ENCODE measurements around the gene VPS11.

The VPS11 gene

DNA sequence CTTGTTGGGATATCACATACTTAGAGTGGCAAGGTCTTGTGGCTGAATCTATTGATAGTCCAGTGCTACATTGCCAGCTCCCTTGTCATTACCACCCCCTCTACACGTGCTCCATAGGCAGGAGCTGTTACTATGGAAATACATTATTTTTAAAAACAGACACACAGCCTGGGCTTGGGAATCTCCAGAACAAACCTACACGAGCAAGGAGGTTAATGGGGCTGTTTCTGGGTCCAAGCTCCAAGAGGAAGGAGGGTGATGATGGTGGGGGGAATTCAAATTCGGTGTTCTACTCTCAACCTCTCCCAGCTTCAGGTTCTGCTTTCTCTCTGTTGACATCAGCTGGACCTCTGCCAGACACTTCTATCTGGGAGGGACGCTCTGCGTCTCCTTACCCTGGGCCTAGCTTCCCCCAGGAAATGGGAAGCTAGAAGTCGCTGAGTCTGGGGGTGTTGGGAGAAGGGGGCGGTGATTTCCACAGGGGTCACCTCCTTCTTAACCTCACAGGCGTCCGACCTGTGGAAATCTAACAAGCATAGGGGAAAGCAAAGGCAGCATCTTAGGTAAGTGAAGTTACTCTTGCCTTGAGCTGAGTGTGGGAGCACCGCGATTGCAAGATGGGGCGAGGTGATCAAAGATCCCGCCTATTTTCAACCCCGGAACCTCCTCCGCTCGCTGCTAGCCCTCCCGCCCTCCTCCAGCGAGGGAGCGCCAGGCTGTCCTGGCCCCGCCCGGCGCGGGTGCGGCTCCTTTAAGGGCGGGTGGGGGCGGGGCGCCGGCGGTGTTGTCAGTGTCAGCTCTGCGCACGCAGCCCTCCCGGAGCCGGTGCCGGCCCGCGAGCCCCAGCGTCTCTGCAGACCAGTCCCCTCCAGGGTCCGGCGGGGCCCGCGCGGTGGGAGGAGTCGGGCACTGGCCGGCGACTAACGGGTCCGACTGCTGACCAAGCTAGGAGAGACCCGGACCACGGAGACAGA is 39.2 kb downstream of the VPS11 start, which contains the start of gene C2CD2L:
Gene C2CD2L (plus strand): TSS at position 781 of the 974 bp plus-strand sequence. CDS start 398 bp downstream, outside the sequence.
- peak within 1 kb of the TSS; percentile 92 for H3K4me3 ChIP-seq (ENCODE audit: low read depth, low read length)
- TF ChIP-seq POLR2A (IDR thresholded peaks at IDR 0.05; ENCODE audit: extremely low read depth, insufficient read length) (peak; percentile 72), MYC (IDR thresholded peaks at IDR 0.05; ENCODE audit: low read depth, low read length) (peak; percentile 8)
- TF ChIP-seq, protein P1, sequence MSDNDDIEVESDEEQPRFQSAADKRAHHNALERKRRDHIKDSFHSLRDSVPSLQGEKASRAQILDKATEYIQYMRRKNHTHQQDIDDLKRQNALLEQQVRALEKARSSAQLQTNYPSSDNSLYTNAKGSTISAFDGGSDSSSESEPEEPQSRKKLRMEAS (IDR thresholded peaks at IDR 0.05; ENCODE audit: low read depth, low read length): peak; percentile 36
- TF ChIP-seq, protein P2, sequence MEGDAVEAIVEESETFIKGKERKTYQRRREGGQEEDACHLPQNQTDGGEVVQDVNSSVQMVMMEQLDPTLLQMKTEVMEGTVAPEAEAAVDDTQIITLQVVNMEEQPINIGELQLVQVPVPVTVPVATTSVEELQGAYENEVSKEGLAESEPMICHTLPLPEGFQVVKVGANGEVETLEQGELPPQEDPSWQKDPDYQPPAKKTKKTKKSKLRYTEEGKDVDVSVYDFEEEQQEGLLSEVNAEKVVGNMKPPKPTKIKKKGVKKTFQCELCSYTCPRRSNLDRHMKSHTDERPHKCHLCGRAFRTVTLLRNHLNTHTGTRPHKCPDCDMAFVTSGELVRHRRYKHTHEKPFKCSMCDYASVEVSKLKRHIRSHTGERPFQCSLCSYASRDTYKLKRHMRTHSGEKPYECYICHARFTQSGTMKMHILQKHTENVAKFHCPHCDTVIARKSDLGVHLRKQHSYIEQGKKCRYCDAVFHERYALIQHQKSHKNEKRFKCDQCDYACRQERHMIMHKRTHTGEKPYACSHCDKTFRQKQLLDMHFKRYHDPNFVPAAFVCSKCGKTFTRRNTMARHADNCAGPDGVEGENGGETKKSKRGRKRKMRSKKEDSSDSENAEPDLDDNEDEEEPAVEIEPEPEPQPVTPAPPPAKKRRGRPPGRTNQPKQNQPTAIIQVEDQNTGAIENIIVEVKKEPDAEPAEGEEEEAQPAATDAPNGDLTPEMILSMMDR (IDR thresholded peaks at IDR 0.05; ENCODE audit: low read depth, low read length): no peak
- peak; percentile 98 for DNase-seq (ENCODE audit: low read depth)

DNA sequence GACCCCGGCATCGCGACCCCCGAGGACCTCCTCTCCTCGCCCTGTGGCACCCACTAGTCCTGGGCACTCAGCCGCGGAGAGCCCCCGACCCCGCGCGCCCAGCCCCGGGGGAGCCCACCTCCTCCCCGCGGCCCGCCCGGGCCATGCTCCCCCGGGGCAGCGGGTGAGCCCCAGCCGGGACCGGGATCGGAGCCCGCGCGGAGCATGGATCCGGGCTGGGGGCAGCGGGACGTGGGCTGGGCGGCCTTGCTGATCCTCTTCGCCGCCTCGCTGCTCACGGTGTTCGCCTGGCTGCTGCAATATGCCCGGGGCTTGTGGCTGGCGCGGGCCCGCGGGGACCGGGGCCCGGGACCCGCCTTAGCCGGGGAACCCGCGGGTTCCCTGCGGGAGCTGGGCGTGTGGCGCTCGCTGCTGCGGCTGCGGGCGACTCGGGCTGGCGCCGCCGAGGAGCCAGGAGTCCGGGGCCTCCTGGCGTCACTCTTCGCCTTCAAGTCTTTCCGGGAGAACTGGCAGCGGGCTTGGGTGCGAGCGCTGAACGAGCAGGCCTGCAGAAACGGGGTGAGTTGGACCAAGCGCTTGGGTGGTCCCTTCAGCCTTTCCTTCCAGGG is 40.0 kb downstream of the VPS11 start:
- peak overlapping the region; percentile 92 for H3K4me3 ChIP-seq (ENCODE audit: low read depth, low read length)
- TF ChIP-seq MYC (IDR thresholded peaks at IDR 0.05; ENCODE audit: low read depth, low read length) (no peak), POLR2A (IDR thresholded peaks at IDR 0.05; ENCODE audit: extremely low read depth, insufficient read length) (no peak)
- TF ChIP-seq, protein P1 (IDR thresholded peaks at IDR 0.05; ENCODE audit: low read depth, low read length): no peak
- TF ChIP-seq, protein P2 (IDR thresholded peaks at IDR 0.05; ENCODE audit: low read depth, low read length): no peak
- peak; percentile 46 for DNase-seq (ENCODE audit: low read depth)

DNA sequence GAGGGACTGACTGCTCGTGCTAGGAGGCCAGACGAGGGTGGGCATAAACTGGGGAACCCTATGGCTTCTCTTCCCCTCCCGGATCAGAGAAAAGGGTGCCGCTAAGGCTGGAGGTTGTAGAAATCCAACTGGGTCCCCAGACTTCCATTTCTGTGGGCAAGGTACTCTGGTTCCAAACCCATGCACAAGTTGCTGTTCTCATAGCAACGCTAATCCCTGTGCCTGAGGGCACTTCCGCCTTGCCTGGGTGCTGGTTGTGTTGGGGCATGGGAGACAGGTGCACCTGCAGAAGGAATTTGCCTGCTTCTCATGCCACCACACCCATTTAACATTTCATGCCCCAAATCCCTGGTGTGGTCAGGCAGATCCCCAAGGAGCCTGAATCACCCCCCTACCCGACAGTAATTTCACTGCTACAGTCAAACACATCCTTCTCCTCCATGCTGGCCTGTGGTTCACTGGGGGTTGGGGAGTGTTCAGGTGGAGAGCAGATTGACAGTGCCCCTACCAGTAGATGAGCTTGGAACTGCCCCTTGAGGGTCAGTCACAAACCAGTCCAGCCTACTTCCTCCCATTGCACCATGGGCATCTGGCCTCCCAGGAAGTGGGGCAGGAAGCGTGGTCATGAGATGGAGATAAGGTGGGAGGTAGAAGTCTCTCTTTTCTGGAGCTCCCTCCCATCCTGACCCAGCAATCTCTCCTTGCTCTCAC is 40.7 kb downstream of the VPS11 start:
- peak; percentile 85 for DNase-seq (ENCODE audit: low read depth)

DNA sequence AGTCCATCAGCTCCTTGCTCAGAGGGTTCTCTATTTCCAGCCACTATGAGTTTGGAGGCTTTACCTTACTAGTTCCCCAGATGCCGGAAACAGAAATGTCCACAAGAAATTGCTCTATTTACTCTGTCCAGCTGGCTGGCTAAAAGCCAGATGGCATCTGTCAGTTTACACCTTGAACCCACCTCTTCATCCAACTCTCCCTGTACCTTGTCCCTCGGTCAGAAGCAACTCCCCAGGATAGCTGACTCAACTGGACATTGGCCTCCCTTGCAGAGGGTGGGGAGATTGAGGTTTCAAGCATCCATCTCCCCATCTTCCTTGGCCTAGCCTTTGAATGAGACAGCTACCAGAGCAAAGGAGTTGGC is 41.2 kb downstream of the VPS11 start:
- no peak for DNase-seq (ENCODE audit: low read depth)
- no peak for TF ChIP-seq MYC (IDR thresholded peaks at IDR 0.05; ENCODE audit: low read depth, low read length)
- TF ChIP-seq, protein P1 (IDR thresholded peaks at IDR 0.05; ENCODE audit: low read depth, low read length): no peak
- TF ChIP-seq POLR2A (IDR thresholded peaks at IDR 0.05; ENCODE audit: extremely low read depth, insufficient read length): no peak
- TF ChIP-seq, protein P2 (IDR thresholded peaks at IDR 0.05; ENCODE audit: low read depth, low read length): no peak
- peak overlapping the region; percentile 92 for H3K4me3 ChIP-seq (ENCODE audit: low read depth, low read length)

More for the DNA sequence above, 40.7 kb downstream of the VPS11 start:
- TF ChIP-seq POLR2A (IDR thresholded peaks at IDR 0.05; ENCODE audit: extremely low read depth, insufficient read length) (no peak), MYC (IDR thresholded peaks at IDR 0.05; ENCODE audit: low read depth, low read length) (peak; percentile 76; the same call in 1 of the 2 replicates)
- TF ChIP-seq, protein P1 (IDR thresholded peaks at IDR 0.05; ENCODE audit: low read depth, low read length): peak; percentile 68
- TF ChIP-seq, protein P2 (IDR thresholded peaks at IDR 0.05; ENCODE audit: low read depth, low read length): no peak
- peak overlapping the region; percentile 92 for H3K4me3 ChIP-seq (ENCODE audit: low read depth, low read length)

DNA sequence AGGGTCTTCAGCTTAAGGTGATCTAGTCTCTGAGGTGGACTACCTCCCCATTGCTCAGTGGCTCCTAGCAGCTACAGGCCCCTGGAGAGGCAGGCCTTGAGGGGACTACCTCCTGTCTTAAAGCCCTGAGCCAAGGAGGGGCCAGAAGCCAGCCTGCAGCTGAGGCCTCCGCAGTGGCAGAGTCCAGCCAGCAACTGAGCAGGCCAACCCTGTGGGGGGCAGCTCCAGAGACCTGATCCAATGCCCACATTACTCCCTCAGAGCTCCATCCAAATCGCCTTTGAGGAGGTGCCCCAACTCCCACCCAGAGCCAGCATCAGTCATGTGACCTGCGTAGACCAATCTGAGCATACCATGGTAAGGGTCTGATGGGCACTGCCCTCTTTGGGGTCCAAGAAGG is 42.2 kb downstream of the VPS11 start:
- no peak for TF ChIP-seq MYC (IDR thresholded peaks at IDR 0.05; ENCODE audit: low read depth, low read length)
- TF ChIP-seq, protein P1 (IDR thresholded peaks at IDR 0.05; ENCODE audit: low read depth, low read length): no peak
- TF ChIP-seq POLR2A (IDR thresholded peaks at IDR 0.05; ENCODE audit: extremely low read depth, insufficient read length): no peak
- TF ChIP-seq, protein P2 (IDR thresholded peaks at IDR 0.05; ENCODE audit: low read depth, low read length): no peak
- no peak overlapping the region for H3K4me3 ChIP-seq (ENCODE audit: low read depth, low read length)
- no peak for DNase-seq (ENCODE audit: low read depth)

Measured in NB4 (cell line).